Measurements from ENCODE around the gene PTPN14.
"Not testable (repeated sequence)": the region's sequence is repeated elsewhere in the genome, so short reads cannot be mapped to it uniquely, and the experiment has no call there.

PTPN14 gene

GRCh38 chr1:214541693-214542092, 9.7 kb downstream of the PTPN14 start:
- DNase-seq (ENCODE audit: low read depth in 2 of 2), result no peak

DNA sequence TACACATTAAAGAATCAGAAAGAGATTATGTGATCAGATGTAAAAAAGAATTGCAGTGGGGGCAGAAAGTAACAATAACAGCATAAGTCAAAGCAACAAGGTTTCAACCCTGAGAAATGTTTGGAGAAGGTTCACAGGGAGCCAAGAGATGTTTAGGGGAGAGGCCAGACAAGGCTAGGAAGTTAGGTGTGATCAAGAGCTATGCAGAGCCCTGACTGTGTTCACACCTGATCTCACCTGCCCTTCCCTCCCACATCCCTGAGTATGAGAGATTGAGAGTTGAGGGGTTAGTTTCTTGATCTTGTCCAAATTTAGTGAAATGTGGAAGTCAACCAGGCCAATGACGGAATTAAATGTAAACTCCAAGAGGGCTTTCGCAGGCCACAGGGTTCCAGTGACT, 10.2 kb downstream of the PTPN14 start:
- DNase-seq (ENCODE audit: low read depth in 2 of 2), result no peak

- no peak for DNase-seq (ENCODE audit: low read depth in 2 of 2)
Measured at GRCh38 chr1:214540324-214540723, 11.1 kb downstream of the PTPN14 start.

DNA sequence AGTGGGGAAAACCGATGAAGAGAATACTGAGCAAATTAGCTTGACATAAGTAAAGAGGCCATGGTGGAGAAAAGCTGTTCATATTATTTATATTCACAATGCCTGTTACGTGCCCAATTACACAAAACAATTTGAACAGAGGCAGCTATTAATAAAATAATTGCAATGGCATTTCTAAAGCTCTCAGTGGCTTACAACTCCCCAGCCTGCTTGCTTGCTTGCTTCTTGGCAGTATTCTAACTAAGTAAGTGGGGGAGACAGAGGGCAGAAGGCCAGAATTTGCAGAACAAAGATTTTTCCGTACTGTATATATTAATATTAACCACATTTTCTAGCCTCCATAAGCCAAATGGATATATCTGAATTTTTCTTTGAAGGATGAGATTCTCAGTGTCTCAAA, 12.9 kb downstream of the PTPN14 start:
- DNase-seq (ENCODE audit: low read depth in 2 of 2), result no peak

DNA sequence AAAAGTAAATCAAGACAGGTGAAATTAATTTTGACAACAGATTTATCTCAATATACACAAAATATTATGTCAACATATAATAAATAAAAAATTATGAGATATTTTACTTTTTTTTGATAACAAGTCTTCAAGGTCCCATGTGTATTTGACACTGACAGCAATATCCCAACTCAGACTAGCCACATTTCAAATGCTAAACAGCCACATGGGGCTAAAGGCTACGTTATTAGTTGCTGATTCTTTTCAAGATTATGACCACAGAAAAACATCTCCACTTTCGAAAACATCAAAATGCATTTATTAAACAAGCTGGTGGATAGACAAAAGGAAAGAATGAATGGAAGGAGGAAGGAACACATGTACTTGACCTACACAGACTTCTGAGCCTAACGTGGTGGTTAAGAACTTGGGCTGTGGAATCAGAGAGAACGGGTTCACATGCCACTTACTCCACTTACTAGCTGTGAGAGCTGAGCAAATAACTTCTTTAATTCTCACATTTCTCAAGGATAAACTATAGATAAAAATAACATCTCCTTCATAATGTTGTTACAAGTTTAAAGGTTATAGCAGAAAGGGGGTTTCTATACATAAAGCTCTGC, 13.4 kb downstream of the PTPN14 start:
- DNase-seq (ENCODE audit: low read depth in 2 of 2), result no peak

- no peak for DNase-seq (ENCODE audit: low read depth in 2 of 2)
Measured at GRCh38 chr1:214537219-214537618, 14.2 kb downstream of the PTPN14 start.

DNA sequence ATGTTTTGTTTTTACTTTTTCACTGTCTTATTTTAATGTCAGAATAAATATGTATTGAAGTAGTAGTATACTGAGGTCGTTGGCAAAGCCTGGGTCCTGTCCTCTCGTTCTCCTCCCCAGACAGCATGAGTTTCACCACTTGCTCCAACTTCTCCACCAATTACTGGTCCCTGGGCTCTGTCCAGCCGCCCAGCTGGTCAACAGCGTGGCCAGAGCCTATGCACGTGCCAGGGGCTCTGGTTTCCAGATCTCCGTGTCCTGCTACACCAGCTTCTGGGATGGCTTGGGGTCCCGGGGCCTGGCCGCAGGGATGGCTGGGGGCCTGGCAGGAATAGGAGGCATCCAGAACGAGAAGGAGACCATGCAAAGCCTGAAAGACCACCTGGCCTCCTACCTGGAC, 19.3 kb downstream of the PTPN14 start:
- no peak for DNase-seq (ENCODE audit: low read depth in 2 of 2)

GRCh38 chr1:214525535-214526019, 25.8 kb downstream of the PTPN14 start:
- DNase-seq (ENCODE audit: low read depth in 2 of 2), result no peak

DNA sequence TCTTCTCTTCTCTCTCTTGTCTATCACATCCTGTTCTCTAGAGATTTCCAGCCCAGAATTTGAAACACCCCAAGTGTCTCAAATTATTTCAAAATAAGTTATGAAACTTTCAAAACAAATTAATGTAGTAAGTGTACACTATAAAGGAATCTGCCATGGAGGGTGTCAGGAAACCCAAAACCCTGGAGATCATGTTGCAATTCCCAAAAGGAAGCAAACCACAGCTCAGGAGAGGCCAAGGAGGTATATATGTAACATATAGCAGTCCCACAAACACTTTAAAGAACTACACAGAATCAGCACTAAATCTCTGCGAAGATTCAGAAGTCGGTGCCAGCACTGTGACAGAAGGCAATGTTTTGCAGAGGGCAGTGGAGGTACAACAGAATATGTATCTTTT, 26.6 kb downstream of the PTPN14 start:
- DNase-seq (ENCODE audit: low read depth in 2 of 2), result no peak

GRCh38 chr1:214523124-214523824, 28.1 kb downstream of the PTPN14 start:
- no peak for DNase-seq (ENCODE audit: low read depth in 2 of 2)

DNA sequence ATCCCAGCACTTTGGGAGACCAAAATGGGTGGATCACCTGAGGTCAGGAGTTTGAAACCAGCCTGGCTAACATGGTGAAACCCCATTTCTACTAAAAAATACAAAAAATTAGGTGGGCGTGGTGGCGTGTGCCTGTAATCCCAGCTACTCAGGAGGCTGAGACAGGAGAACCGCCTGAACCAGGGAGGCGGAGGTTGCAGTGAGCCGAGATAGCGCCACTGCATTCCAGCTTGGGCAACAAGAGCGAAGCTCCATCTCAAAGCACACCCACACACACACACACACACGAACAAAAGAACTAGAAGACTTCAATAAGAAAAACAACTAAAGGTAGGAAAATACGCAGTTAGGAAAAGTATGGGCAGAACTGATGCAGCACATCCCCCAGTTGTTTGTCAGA, 29.9 kb downstream of the PTPN14 start:
- DNase-seq (ENCODE audit: low read depth in 2 of 2), result not testable (repeated sequence)

GRCh38 chr1:214520544-214521165, 30.7 kb downstream of the PTPN14 start:
- DNase-seq (ENCODE audit: low read depth in 2 of 2), result no peak

GRCh38 chr1:214518361-214518760, 33.0 kb downstream of the PTPN14 start:
- no peak for DNase-seq (ENCODE audit: low read depth in 2 of 2)

DNA sequence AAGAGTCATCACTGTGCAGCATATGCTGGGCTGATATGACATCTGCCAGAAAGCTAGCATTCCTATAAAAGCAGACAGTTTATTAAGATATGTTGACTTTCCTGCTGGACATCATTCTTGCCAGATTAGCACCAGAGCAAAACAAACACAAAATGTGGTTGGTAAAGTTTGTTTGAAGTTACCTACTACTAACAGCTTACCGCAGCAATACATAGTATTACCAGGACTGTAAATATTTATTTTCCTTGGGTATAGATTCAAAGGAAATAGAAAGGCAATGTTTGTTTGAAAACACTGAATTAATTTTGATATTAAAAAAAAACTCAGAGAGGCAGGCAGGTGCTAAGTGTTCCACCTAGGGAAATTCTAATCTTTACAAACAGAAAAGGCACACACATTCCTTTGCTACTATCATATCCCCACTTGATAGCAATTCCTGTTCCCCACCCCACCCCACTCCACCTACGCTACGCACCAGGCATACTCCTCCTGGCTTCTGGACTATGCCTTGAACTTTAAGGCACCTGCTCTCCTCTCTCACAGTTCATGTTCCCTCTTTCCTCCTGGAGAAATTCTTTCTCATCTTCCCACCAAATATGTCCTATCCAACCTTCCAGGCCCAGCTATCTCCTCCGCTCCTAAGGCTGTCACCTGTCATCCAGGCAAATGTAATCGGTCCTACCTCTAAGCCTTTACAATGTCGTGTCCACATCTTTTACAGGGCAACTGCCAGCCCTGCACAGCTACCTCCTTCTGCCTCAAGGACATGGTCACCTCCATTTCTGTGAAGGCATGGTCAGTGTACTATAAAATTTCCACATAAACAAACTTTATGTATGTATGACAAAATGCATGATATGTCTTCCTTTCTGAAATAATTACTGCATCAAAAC, 34.7 kb downstream of the PTPN14 start:
- no peak for DNase-seq (ENCODE audit: low read depth in 2 of 2)

- no peak for DNase-seq (ENCODE audit: low read depth in 2 of 2)
Measured at GRCh38 chr1:214515544-214516433, 35.6 kb downstream of the PTPN14 start.

DNA sequence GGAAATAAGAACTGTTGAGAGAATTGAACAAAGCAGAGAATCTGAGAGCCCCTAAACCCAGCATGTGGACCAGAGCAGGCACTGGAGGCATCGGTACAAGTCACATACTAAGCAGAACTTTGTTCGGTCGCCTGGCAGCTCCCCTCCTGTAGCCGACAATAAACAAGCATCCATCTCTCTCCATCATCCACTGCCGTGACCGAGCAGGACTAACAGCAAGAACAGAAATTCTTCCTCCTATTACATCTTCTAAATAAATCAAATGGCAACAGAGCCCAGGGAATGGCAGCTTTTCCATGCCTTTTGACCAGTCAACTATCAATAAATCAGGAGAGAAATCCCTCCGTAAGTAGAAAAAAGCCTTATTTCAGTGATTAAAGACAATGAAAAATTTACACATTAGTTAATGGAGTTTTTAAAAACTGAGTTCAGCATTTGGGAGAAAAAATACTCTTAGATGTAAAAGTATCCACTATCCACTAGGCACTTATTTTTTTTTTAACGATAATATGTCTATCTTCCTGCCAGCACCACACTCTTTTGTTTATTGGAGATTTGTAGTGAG, 36.5 kb downstream of the PTPN14 start:
- no peak for DNase-seq (ENCODE audit: low read depth in 2 of 2)

- no peak for DNase-seq (ENCODE audit: low read depth in 2 of 2)
Measured at GRCh38 chr1:214514032-214514818, 37.2 kb downstream of the PTPN14 start.

GRCh38 chr1:214513394-214513793, 38.0 kb downstream of the PTPN14 start:
- DNase-seq (ENCODE audit: low read depth in 2 of 2), result no peak

- no peak for DNase-seq (ENCODE audit: low read depth in 2 of 2)
Measured at GRCh38 chr1:214511639-214511998, 39.8 kb downstream of the PTPN14 start.

Data from stimulated activated CD8-positive, alpha-beta memory T cell treated with anti-CD3 and anti-CD28 coated beads, Interleukin-7, amount 100 ng/mL, for 1 hour (primary cell).